Measurements from ENCODE around the gene MISP3. TPM values are rescaled to one million over a fixed set of nuclear protein-coding genes. Genes with fewer than 3 reads are reported as not detected.
"Not testable (repeated sequence)": the region's sequence is repeated elsewhere in the genome, so short reads cannot be mapped to it uniquely, and the experiment has no call there.

MISP3 gene
- total RNA-seq, result 0.41 and 0.78 TPM in 2 replicates

- no peak for DNase-seq (ENCODE audit: extremely low read depth, low read depth, low spot score)
These were observed at the start of gene MISP3 for GRCh38 chr19:14072535-14073260. Gene MISP3 (plus strand): TSS chr19:14072786. CDS start chr19:14073310, 524 bp downstream.

- DNase-seq (ENCODE audit: extremely low read depth, low read depth, low spot score), result no peak
These were observed 49.0 kb upstream of the MISP3 start for GRCh38 chr19:14023404-14024235.

GRCh38 chr19:14026652-14027192 lies 45.9 kb upstream of the MISP3 start:
- not testable (repeated sequence) for DNase-seq (ENCODE audit: extremely low read depth, low read depth, low spot score)

- no peak for DNase-seq (ENCODE audit: extremely low read depth, low read depth, low spot score)
These were observed 44.6 kb upstream of the MISP3 start, which contains the start of gene RLN3 for GRCh38 chr19:14027856-14028450. Gene RLN3 (plus strand): TSS chr19:14028148. CDS start chr19:14028205, 57 bp downstream.

- DNase-seq (ENCODE audit: extremely low read depth, low read depth, low spot score), result no peak
These were observed 43.7 kb upstream of the MISP3 start for GRCh38 chr19:14028901-14029300.

- no peak for DNase-seq (ENCODE audit: extremely low read depth, low read depth, low spot score)
These were observed 41.4 kb upstream of the MISP3 start for GRCh38 chr19:14030997-14031718.

GRCh38 chr19:14031719-14032480 lies 40.7 kb upstream of the MISP3 start, which contains the start of gene IL27RA:
Gene IL27RA (plus strand): TSS chr19:14031762. CDS start chr19:14031873, 111 bp downstream.
- no peak for DNase-seq (ENCODE audit: extremely low read depth, low read depth, low spot score)

GRCh38 chr19:14033946-14034345 lies 38.6 kb upstream of the MISP3 start:
- no peak for DNase-seq (ENCODE audit: extremely low read depth, low read depth, low spot score)

GRCh38 chr19:14035159-14035558 lies 37.4 kb upstream of the MISP3 start:
- DNase-seq (ENCODE audit: extremely low read depth, low read depth, low spot score), result not testable (repeated sequence)

GRCh38 chr19:14035706-14036105 lies 36.9 kb upstream of the MISP3 start:
- DNase-seq (ENCODE audit: extremely low read depth, low read depth, low spot score), result no peak

- DNase-seq (ENCODE audit: extremely low read depth, low read depth, low spot score), result no peak
These were observed 33.4 kb upstream of the MISP3 start for GRCh38 chr19:14039181-14039580.

GRCh38 chr19:14042659-14043608 lies 29.7 kb upstream of the MISP3 start:
- peak; percentile 73 for DNase-seq (ENCODE audit: extremely low read depth, low read depth, low spot score)

GRCh38 chr19:14047866-14048265 lies 24.7 kb upstream of the MISP3 start:
- DNase-seq (ENCODE audit: extremely low read depth, low read depth, low spot score), result not testable (repeated sequence)

- no peak for DNase-seq (ENCODE audit: extremely low read depth, low read depth, low spot score)
These were observed 24.0 kb upstream of the MISP3 start for GRCh38 chr19:14048443-14049153.

- no peak for DNase-seq (ENCODE audit: extremely low read depth, low read depth, low spot score)
These were observed 22.1 kb upstream of the MISP3 start for GRCh38 chr19:14050512-14050911.

GRCh38 chr19:14050961-14051360 lies 21.6 kb upstream of the MISP3 start:
- not testable (repeated sequence) for DNase-seq (ENCODE audit: extremely low read depth, low read depth, low spot score)

- no peak for DNase-seq (ENCODE audit: extremely low read depth, low read depth, low spot score)
These were observed 20.6 kb upstream of the MISP3 start for GRCh38 chr19:14051980-14052379.

- no peak for DNase-seq (ENCODE audit: extremely low read depth, low read depth, low spot score)
These were observed 20.1 kb upstream of the MISP3 start for GRCh38 chr19:14052470-14052869.

Measured in glomerular endothelial cell (primary cell).